OCI-LY1 (cell line): ENCODE data around the gene NUCB1.

Source experiments
- H2AFZ ChIP-seq: fragments of 200-600 bp; sonication (generic), shearing (Covaris generic); 2 replicates; pipeline ENCODE4 v1.6.0; 2014; ENCODE audit warnings: antibody characterized with exemption, mild to moderate bottlenecking, low read length
- H3F3A ChIP-seq: fragments of 200-600 bp; sonication (generic), shearing (Covaris generic); 2 replicates; pipeline ENCODE4 v1.6.0; 2014; ENCODE audit warnings: mild to moderate bottlenecking, antibody characterized with exemption, low read length, moderate library complexity; ENCODE audit not compliant: insufficient read depth
- H3K27ac ChIP-seq: fragments of 200-600 bp; sonication (generic); 2 replicates; pipeline ENCODE4 v1.5.1; 2014; ENCODE audit warnings: low read length, mixed run types, mild to moderate bottlenecking, low read depth; ENCODE audit not compliant: poor library complexity, severe bottlenecking
- H3K27me3 ChIP-seq: fragments of 200-600 bp; sonication (generic); 2 replicates; pipeline ENCODE4 v1.6.0; 2014; ENCODE audit warnings: antibody characterized with exemption, mild to moderate bottlenecking, low read length, moderate library complexity; ENCODE audit not compliant: insufficient read depth
- H3K36me3 ChIP-seq: fragments of 200-600 bp; sonication (generic); 2 replicates; pipeline ENCODE4 v1.6.1; 2014; ENCODE audit warnings: mild to moderate bottlenecking, antibody characterized with exemption, low read length, moderate library complexity, mixed read lengths; ENCODE audit not compliant: insufficient read depth
- H3K4me1 ChIP-seq: fragments of 200-600 bp; sonication (generic); 2 replicates; pipeline ENCODE4 v1.5.1; 2014; ENCODE audit warnings: mild to moderate bottlenecking, low read length, moderate library complexity; ENCODE audit not compliant: insufficient read depth, severe bottlenecking
- H3K4me2 ChIP-seq: fragments of 200-600 bp; sonication (generic), shearing (Covaris generic); 2 replicates; pipeline ENCODE4 v1.6.1; 2014; ENCODE audit warnings: low read length
- H3K4me3 ChIP-seq: fragments of 200-600 bp; sonication (generic); 2 replicates; pipeline ENCODE4 v1.5.1; 2014; ENCODE audit warnings: low read length, low read depth, mild to moderate bottlenecking, mixed read lengths; ENCODE audit not compliant: poor library complexity, severe bottlenecking
- H3K79me2 ChIP-seq: fragments of 200-600 bp; shearing (Covaris generic); 2 replicates; pipeline ENCODE4 v1.6.1; 2016; ENCODE audit warnings: mixed run types, low read length, mixed read lengths; ENCODE audit not compliant: insufficient read depth
- H3K9ac ChIP-seq: fragments of 200-600 bp; sonication (generic), shearing (Covaris generic); 2 replicates; pipeline ENCODE4 v1.6.1; 2014; ENCODE audit warnings: mild to moderate bottlenecking, low read length, mixed read lengths
- H3K9me2 ChIP-seq: fragments of 200-600 bp; sonication (generic), shearing (Covaris generic); 2 replicates; pipeline ENCODE4 v1.6.1; 2014; ENCODE audit warnings: low read depth, mild to moderate bottlenecking, low read length, mixed read lengths
- H3K9me3 ChIP-seq: fragments of 200-600 bp; shearing (Covaris generic); 2 replicates; pipeline ENCODE4 v1.6.1; 2014; ENCODE audit warnings: low read length, mixed read lengths
- H4K20me1 ChIP-seq: fragments of 200-600 bp; sonication (generic), shearing (Covaris generic); 2 replicates; pipeline ENCODE4 v1.6.0; 2016; ENCODE audit warnings: mild to moderate bottlenecking, low read length; ENCODE audit not compliant: insufficient read depth
- EZH2 ChIP-seq: fragments of 200-600 bp; sonication (generic), shearing (Covaris generic); IDR thresholded peaks from 2 replicates; pipeline ENCODE4 v1.8.0; 2017; ENCODE audit warnings: borderline replicate concordance, mixed run types, mild to moderate bottlenecking, antibody characterized with exemption, low read length, moderate library complexity, mixed read lengths
- TF ChIP-seq, protein P1 (sequence below): fragments of 200-600 bp; sonication (generic), shearing (Covaris generic); IDR thresholded peaks from 2 replicates; pipeline ENCODE4 v1.5.1; 2017; ENCODE audit warnings: mild to moderate bottlenecking, antibody characterized with exemption, low read length, moderate library complexity, mixed read lengths

The NUCB1 gene

DNA sequence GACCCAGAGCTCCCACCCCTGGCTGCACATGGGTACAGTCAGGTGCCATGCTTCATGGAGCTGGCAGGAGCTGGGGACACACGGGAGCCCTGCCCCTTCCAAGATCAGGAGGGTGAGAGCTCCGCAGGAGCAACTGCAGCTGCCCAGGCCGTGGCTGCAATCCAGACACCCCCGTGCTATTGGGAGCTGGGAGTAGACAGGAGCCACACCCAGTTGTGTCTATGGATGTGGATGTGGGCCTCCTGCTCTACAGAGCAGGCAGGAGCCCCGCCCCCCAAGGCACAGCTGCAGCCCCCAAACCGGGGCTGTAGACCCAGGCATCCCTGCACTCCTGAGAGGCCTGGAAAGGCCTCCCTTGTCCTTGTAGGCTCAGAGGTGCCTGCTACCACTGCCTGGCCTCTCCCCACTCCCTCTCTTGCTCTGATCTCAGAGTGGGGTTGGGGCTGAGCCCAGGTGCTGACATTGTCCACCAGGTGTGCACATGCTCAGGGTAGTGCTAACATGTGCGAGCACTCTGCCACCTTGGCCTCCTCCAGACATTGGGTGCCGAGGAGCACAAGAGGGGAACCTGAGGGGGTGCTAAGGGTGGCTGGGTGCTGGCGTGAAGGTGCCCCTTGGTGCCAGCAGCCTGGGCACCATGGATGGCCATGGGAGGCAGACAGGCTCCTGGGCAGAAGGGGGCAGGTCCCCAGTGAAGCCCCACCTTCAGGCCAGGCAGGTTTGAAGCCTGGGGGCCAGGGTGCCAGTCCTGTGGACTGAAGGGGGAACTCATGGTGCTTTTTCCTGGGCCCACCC lies 46.5 kb downstream of the NUCB1 start:
- Histone ChIP-seq H4K20me1 (no peaks in the 10 kb centered on the region), H3K4me3 (no peak overlapping the region), H3K27me3 (no peaks in the 10 kb centered on the region), H3K9ac (no peak overlapping the region), H3K36me3 (no peaks in the 10 kb centered on the region; the same call in 1 of the 2 replicates), H3K9me3 (peaks cover 10% of the 10 kb centered on the region), H3F3A (no peaks in the 10 kb centered on the region), H3K9me2 (no peaks in the 10 kb centered on the region), H3K4me1 (no peaks in the 10 kb centered on the region), H3K27ac (no peak overlapping the region), H3K79me2 (no peaks in the 10 kb centered on the region), H3K4me2 (no peak overlapping the region), H2AFZ (no peak overlapping the region)
- TF ChIP-seq, protein P1, sequence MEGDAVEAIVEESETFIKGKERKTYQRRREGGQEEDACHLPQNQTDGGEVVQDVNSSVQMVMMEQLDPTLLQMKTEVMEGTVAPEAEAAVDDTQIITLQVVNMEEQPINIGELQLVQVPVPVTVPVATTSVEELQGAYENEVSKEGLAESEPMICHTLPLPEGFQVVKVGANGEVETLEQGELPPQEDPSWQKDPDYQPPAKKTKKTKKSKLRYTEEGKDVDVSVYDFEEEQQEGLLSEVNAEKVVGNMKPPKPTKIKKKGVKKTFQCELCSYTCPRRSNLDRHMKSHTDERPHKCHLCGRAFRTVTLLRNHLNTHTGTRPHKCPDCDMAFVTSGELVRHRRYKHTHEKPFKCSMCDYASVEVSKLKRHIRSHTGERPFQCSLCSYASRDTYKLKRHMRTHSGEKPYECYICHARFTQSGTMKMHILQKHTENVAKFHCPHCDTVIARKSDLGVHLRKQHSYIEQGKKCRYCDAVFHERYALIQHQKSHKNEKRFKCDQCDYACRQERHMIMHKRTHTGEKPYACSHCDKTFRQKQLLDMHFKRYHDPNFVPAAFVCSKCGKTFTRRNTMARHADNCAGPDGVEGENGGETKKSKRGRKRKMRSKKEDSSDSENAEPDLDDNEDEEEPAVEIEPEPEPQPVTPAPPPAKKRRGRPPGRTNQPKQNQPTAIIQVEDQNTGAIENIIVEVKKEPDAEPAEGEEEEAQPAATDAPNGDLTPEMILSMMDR: no peak
- no peak for TF ChIP-seq EZH2

DNA sequence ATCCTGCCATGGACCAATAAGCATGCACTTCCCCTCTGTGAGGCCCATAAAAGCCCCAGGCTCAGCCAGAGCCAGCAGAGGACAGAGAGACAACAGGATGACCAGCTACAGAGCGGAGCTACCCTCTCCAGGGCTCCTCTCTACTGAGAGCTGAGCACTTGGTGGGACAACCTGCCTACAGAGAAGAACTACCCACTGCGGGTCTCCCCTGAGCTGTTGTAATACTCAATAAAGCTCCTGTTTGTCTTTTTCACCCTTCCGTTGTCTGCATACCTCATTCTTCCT lies 47.1 kb downstream of the NUCB1 start:
- Histone ChIP-seq H3K36me3 (no peaks in the 10 kb centered on the region; the same call in 1 of the 2 replicates), H2AFZ (no peak overlapping the region), H3K9me3 (peaks cover 10% of the 10 kb centered on the region), H3K27ac (no peak overlapping the region), H3K27me3 (no peaks in the 10 kb centered on the region), H3F3A (no peaks in the 10 kb centered on the region), H3K9ac (no peak overlapping the region), H3K4me3 (no peak overlapping the region), H3K4me2 (no peak overlapping the region), H3K79me2 (no peaks in the 10 kb centered on the region), H3K4me1 (no peaks in the 10 kb centered on the region), H3K9me2 (no peaks in the 10 kb centered on the region), H4K20me1 (no peaks in the 10 kb centered on the region)
- TF ChIP-seq EZH2: no peak
- TF ChIP-seq, protein P1: no peak

DNA sequence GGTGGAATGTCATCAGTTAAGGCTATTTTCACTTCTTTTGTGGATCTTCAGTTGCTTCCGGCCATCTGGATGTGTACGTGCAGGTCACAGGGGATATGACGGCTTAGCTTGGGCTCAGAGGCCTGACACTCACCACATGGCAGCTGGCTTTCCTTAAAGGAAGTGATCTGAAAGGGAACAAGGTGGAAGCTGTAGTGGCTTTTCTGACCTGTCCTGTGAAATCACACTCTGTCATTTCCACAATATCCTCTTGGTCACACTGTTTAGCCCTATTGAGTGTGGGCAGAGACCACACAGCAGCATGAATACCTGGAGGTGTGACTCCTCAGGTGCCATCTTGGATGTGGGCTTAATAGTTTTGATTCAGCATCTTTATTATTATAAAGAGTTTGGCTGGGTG lies 50.0 kb downstream of the NUCB1 start:
- H3F3A ChIP-seq: no peaks in the 10 kb centered on the region
- no peaks in the 10 kb centered on the region for H3K79me2 ChIP-seq
- H2AFZ ChIP-seq: no peak overlapping the region
- peaks cover 10% of the 10 kb centered on the region for H3K9me3 ChIP-seq
- no peak overlapping the region for H3K4me2 ChIP-seq
- H3K27ac ChIP-seq: no peak overlapping the region
- H4K20me1 ChIP-seq: no peaks in the 10 kb centered on the region
- no peak overlapping the region for H3K9ac ChIP-seq
- no peaks in the 10 kb centered on the region; the same call in 1 of the 2 replicates for H3K36me3 ChIP-seq
- H3K27me3 ChIP-seq: no peaks in the 10 kb centered on the region
- H3K4me1 ChIP-seq: peaks cover 5% of the 10 kb centered on the region
- no peak overlapping the region for H3K4me3 ChIP-seq
- TF ChIP-seq, protein P1: no peak
- TF ChIP-seq EZH2: no peak
- H3K9me2 ChIP-seq: no peaks in the 10 kb centered on the region
